WTC11 (cell line): ENCODE results near the gene CENPX. TPM values are rescaled to one million over a fixed set of nuclear protein-coding genes. Genes with fewer than 3 reads are reported as not detected.
"Not testable (repeated sequence)": the region's sequence is repeated elsewhere in the genome, so short reads cannot be mapped to it uniquely, and the experiment has no call there.

ENCODE experiments used
- ATAC-seq: fragments of 200-7000 bp; cut with Tn5 transposase; 2 replicates; pipeline ENCODE4 v1.10.0; 2021; ENCODE audit warnings: mild to moderate bottlenecking, moderate library complexity
- CTCF ChIA-PET: fragments of 300-600 bp; sonication (Branson Sonifier 250); formaldehyde crosslinking; loops from one replicate; lab custom pipeline; 2021; ENCODE audit warnings: antibody characterized with exemption; lab: Charles Lee
- POLR2A ChIA-PET: fragments of 350-600 bp; sonication (Branson Sonifier 250); formaldehyde crosslinking; loops from one replicate; lab custom pipeline; 2021; ENCODE audit warnings: antibody characterized with exemption; lab: Charles Lee
- DNase-seq: peaks from one replicate; pipeline ENCODE4 v3.0.0; 2021; ENCODE audit warnings: low spot score
- H3K27ac Mint-ChIP-seq: 2 replicates; pipeline ENCODE4 v1.8.0; 2021; ENCODE audit warnings: mixed read lengths
- H3K27me3 Mint-ChIP-seq: 2 replicates; pipeline ENCODE4 v1.8.0; 2021; ENCODE audit warnings: low read depth, mild to moderate bottlenecking, moderate library complexity, mixed read lengths
- H3K36me3 Mint-ChIP-seq: 2 replicates; pipeline ENCODE4 v1.8.0; 2021; ENCODE audit warnings: mixed read lengths
- H3K4me1 Mint-ChIP-seq: 2 replicates; pipeline ENCODE4 v1.8.0; 2022; ENCODE audit warnings: mixed read lengths
- H3K4me3 Mint-ChIP-seq: 2 replicates; pipeline ENCODE4 v1.8.0; 2021; ENCODE audit warnings: mild to moderate bottlenecking, moderate library complexity, mixed read lengths
- H3K9me3 Mint-ChIP-seq: 2 replicates; pipeline ENCODE4 v1.8.0; 2021; ENCODE audit warnings: mixed read lengths
- E2F4 ChIP-seq: sonication (generic); formaldehyde crosslinking; IDR thresholded peaks from 2 replicates; pipeline ENCODE4 v1.8.1; 2022; ENCODE audit warnings: low read depth, mild to moderate bottlenecking, moderate library complexity, missing genetic modification reagents, borderline replicate concordance
- ESRRA ChIP-seq: sonication (generic); formaldehyde crosslinking; IDR thresholded peaks from 2 replicates; pipeline ENCODE4 v1.8.1; 2022; ENCODE audit warnings: mild to moderate bottlenecking, missing genetic modification reagents, borderline replicate concordance
- FOXP1 ChIP-seq: sonication (generic); formaldehyde crosslinking; IDR thresholded peaks from 2 replicates; pipeline ENCODE4 v1.8.0; 2022; ENCODE audit warnings: missing genetic modification reagents, mild to moderate bottlenecking, moderate library complexity, borderline replicate concordance
- PRDM15 ChIP-seq: sonication (generic); formaldehyde crosslinking; IDR thresholded peaks from 2 replicates; pipeline ENCODE4 v1.8.0; 2022; ENCODE audit warnings: missing genetic modification reagents
- RELA ChIP-seq: sonication (generic); formaldehyde crosslinking; IDR thresholded peaks from 2 replicates; pipeline ENCODE4 v1.8.1; 2022; ENCODE audit warnings: missing genetic modification reagents, mild to moderate bottlenecking, borderline replicate concordance
- SMAD3 ChIP-seq: sonication (generic); formaldehyde crosslinking; IDR thresholded peaks from 2 replicates; pipeline ENCODE4 v1.8.0; 2022; ENCODE audit warnings: missing genetic modification reagents, mild to moderate bottlenecking, borderline replicate concordance
- SMAD4 ChIP-seq: sonication (generic); formaldehyde crosslinking; IDR thresholded peaks from 2 replicates; pipeline ENCODE4 v1.8.0; 2022; ENCODE audit warnings: mild to moderate bottlenecking, missing genetic modification reagents
- SOX15 ChIP-seq: fragments of 250-450 bp; sonication (Bioruptor Pico); IDR thresholded peaks from 2 replicates; pipeline ENCODE4 v1.9.0; 2021; ENCODE audit warnings: mild to moderate bottlenecking
- TEAD1 ChIP-seq: sonication (generic); formaldehyde crosslinking; IDR thresholded peaks from 2 replicates; pipeline ENCODE4 v1.8.0; 2022; ENCODE audit warnings: mild to moderate bottlenecking, missing genetic modification reagents
- ZNF121 ChIP-seq: sonication (generic); formaldehyde crosslinking; IDR thresholded peaks from 2 replicates; pipeline ENCODE4 v1.8.0; 2023; ENCODE audit warnings: missing genetic modification reagents
- ZNF281 ChIP-seq: sonication (generic); formaldehyde crosslinking; IDR thresholded peaks from 2 replicates; pipeline ENCODE4 v1.8.0; 2023; ENCODE audit warnings: mild to moderate bottlenecking, missing genetic modification reagents
- total RNA-seq: library from RNA; stranded (reverse); gene quantifications from 3 replicates; pipeline ENCODE4 v1.2.3, GENCODE V29; 2021
- TF ChIP-seq, protein P1 (sequence below): sonication (generic); formaldehyde crosslinking; IDR thresholded peaks from 2 replicates; pipeline ENCODE4 v1.8.0; 2022; ENCODE audit warnings: mild to moderate bottlenecking, missing genetic modification reagents
- TF ChIP-seq, protein P2 (sequence below): sonication (generic); formaldehyde crosslinking; IDR thresholded peaks from 2 replicates; pipeline ENCODE4 v1.8.1; 2023; ENCODE audit warnings: mild to moderate bottlenecking, missing genetic modification reagents, moderate library complexity

CENPX gene
- total RNA-seq, 1 experiment from 2014 or later: 121 TPM

- no peak for TF ChIP-seq ZNF281 (CRISPR knock-in tag)
These were observed 38.9 kb downstream of the CENPX start (continued) for GRCh38 chr17:81983639-81984373.

GRCh38 chr17:81983011-81983638 lies 39.6 kb downstream of the CENPX start:
- Mint-ChIP-seq H3K4me3 (no peak overlapping the region), H3K27me3 (no peaks in the 10 kb centered on the region), H3K36me3 (peaks cover 29% of the 10 kb centered on the region), H3K9me3 (no peaks in the 10 kb centered on the region), H3K27ac (no peak overlapping the region), H3K4me1 (peaks cover 3% of the 10 kb centered on the region; the same call in 1 of the 2 replicates)
- TF ChIP-seq E2F4 (CRISPR knock-in tag) (no peak), PRDM15 (CRISPR knock-in tag) (0 out of 2 replicates have a peak, but pooled peaks have one; percentile 13), RELA (CRISPR knock-in tag) (no peak)
- no peak for ATAC-seq
- POLR2A ChIA-PET: no interaction called here
- DNase-seq: no peak
- CTCF ChIA-PET: interaction anchor here (1.0 to 2.0 kb wide), 3 partner anchors 13 to 171 kb away, joined by 3 to 7 read pairs (median 3); partner anchors contain the start of gene RAC3

DNA sequence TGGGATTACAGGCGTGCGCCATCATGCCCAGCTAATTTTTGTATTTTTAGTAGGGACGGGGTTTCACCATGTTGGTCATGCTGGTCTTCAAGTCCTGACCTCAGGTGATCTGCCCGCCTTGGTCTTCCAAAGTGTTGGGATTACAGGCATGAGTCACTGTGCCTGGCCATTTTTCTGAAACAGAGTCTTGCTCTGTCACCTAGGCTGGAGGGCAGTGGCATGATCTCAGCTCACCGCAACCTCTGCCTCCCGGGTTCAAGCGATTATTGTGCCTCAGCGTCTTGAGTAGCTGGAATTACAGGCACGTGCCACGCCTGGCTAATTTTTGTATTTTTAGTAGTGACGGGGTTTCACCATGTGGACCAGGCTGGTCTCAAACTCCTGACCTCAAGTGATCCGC lies 41.2 kb downstream of the CENPX start:
- POLR2A ChIA-PET, CTCF ChIA-PET, H3K9me3 Mint-ChIP-seq, ATAC-seq, DNase-seq, H3K27ac Mint-ChIP-seq, H3K4me1 Mint-ChIP-seq, H3K4me3 Mint-ChIP-seq, H3K27me3 Mint-ChIP-seq: not testable (repeated sequence)
- H3K36me3 Mint-ChIP-seq: peaks cover 26% of the 10 kb centered on the region

DNA sequence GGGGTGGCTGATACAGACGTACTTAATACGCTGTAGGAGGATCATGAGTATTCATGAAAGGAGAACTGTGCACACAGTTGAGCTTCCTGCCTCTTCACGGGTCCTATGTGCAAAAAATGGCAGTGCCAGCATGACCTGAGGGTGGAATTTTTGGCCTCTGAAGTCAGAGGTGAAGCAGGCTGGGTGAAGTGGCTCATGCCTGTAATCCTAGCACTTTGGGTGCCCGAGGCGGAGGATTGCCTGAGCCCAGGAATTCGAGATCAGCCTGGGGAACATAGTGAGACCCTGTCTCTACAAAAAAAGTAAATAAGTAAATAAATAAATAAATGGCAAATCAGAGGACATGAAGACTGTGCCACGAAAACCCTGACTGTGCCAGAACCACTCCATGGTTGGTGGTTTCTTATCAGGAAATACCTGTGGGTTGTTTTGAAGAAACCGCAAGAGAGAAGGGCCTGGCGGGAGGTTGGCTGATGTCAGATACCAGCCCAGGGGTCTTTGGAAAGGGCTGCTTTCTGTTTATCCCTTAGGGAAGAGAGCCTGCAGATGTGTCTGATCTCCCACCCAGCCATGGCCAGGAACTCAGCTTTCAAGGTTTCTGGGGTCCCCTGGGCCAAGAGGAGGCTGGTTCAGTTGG lies 41.9 kb downstream of the CENPX start:
- H3K4me1 Mint-ChIP-seq: peaks cover 6% of the 10 kb centered on the region; the same call in 1 of the 2 replicates
- TF ChIP-seq ESRRA (CRISPR knock-in tag) (no peak), FOXP1 (CRISPR knock-in tag) (no peak), TEAD1 (CRISPR knock-in tag) (no peak), SMAD3 (CRISPR knock-in tag) (no peak), SOX15 (CRISPR knock-in tag) (no peak), SMAD4 (CRISPR knock-in tag) (no peak), ZNF121 (CRISPR knock-in tag) (no peak)
- TF ChIP-seq, protein P1, sequence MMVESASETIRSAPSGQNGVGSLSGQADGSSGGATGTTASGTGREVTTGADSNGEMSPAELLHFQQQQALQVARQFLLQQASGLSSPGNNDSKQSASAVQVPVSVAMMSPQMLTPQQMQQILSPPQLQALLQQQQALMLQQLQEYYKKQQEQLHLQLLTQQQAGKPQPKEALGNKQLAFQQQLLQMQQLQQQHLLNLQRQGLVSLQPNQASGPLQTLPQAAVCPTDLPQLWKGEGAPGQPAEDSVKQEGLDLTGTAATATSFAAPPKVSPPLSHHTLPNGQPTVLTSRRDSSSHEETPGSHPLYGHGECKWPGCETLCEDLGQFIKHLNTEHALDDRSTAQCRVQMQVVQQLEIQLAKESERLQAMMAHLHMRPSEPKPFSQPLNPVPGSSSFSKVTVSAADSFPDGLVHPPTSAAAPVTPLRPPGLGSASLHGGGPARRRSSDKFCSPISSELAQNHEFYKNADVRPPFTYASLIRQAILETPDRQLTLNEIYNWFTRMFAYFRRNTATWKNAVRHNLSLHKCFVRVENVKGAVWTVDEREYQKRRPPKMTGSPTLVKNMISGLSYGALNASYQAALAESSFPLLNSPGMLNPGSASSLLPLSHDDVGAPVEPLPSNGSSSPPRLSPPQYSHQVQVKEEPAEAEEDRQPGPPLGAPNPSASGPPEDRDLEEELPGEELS: no peak
- TF ChIP-seq, protein P2, sequence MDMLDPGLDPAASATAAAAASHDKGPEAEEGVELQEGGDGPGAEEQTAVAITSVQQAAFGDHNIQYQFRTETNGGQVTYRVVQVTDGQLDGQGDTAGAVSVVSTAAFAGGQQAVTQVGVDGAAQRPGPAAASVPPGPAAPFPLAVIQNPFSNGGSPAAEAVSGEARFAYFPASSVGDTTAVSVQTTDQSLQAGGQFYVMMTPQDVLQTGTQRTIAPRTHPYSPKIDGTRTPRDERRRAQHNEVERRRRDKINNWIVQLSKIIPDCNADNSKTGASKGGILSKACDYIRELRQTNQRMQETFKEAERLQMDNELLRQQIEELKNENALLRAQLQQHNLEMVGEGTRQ: no peak
- TF ChIP-seq, all 79 proteins: peak for 0

More for the DNA sequence above, 41.9 kb downstream of the CENPX start:
- H3K27ac Mint-ChIP-seq: no peak overlapping the region
- peaks cover 11% of the 10 kb centered on the region for H3K27me3 Mint-ChIP-seq
- CTCF ChIA-PET: interaction anchor here (1.8 kb wide), 1 partner anchor 39 kb away, joined by 5 read pairs; no protein-coding TSS in a partner anchor
- H3K9me3 Mint-ChIP-seq: no peaks in the 10 kb centered on the region
- H3K36me3 Mint-ChIP-seq: peaks cover 24% of the 10 kb centered on the region
- POLR2A ChIA-PET: no interaction called here
- no peak overlapping the region for H3K4me3 Mint-ChIP-seq
- no peak for DNase-seq
- no peak for ATAC-seq
